ENCODE data around the gene USF3. TPM values are rescaled to one million over a fixed set of nuclear protein-coding genes. Genes with fewer than 3 reads are reported as not detected.

The USF3 gene
- polyA plus RNA-seq, 2 of the 4 experiments (the other 2 are of a cell fraction), result 1.9 to 11.3 TPM

DNA sequence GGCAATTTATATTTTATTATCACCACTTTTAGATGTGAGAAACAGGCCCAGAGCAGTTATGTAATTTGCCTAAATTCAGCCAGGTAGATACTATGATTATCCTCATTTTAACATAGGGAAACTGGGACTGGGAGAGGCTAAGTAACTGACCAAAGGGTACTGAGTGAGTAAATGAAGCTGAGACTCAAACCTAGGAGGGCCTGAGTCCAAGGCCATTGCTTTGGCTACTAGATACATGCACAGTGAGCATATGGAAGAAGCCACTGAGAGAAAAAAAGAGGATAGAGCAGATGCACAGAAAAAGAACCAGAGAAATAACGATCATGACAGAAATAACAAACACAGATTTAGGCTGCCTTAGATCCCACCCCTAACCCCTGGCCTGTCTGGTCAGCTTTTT is 33.6 kb downstream of the USF3 start:
- H3K9me3 ChIP-seq, result no peaks in the 10 kb centered on the region
- H3K27ac ChIP-seq, result no peak overlapping the region
- no peak overlapping the region for H3K4me3 ChIP-seq
- H3K4me2 ChIP-seq, result no peak overlapping the region; the same call in 2 of the 3 replicates
- no peak for FAIRE-seq
- no peak for DNase-seq (ENCODE audit: low read depth in 1 of 2, low spot score in 1 of 2)
- 88% methylated on average over 1 of the region's 1 CpG for WGBS (ENCODE audit: missing lambda C conversion rate)
- CTCF ChIA-PET, result no interaction called here
- no peak for ATAC-seq
- POLR2A ChIA-PET, result no interaction called here
- H3K4me1 ChIP-seq, result peaks cover 10% of the 10 kb centered on the region; the same call in 2 of the 3 replicates
- TF ChIP-seq POLR2AphosphoS2 (conservative IDR thresholded peaks at IDR 0.05; ENCODE audit: low read length) (no peak), FOSL2 (IDR thresholded peaks at IDR 0.05) (no peak), FOSL2 (CRISPR knock-in tag; IDR thresholded peaks at IDR 0.05) (no peak), EHF (CRISPR knock-in tag; IDR thresholded peaks at IDR 0.05) (no peak), ZFP36 (IDR thresholded peaks at IDR 0.05; ENCODE audit: borderline replicate concordance, partially characterized antibody) (no peak), BCL3 (IDR thresholded peaks at IDR 0.05) (no peak), CTCF (IDR thresholded peaks at IDR 0.05) (no peak), ZC3H11A (IDR thresholded peaks at IDR 0.05) (no peak), E2F6 (IDR thresholded peaks at IDR 0.05; ENCODE audit: borderline replicate concordance, low read depth) (no peak), CEBPB (IDR thresholded peaks at IDR 0.05) (no peak), KDM5A (IDR thresholded peaks at IDR 0.05) (no peak), FOXS1 (CRISPR knock-in tag; IDR thresholded peaks at IDR 0.05) (no peak), KDM1A (IDR thresholded peaks at IDR 0.05; ENCODE audit: low read depth) (no peak), RAD21 (conservative IDR thresholded peaks at IDR 0.05 in 1 of 2, IDR thresholded peaks at IDR 0.05 in 1 of 2) (no peak)

DNA sequence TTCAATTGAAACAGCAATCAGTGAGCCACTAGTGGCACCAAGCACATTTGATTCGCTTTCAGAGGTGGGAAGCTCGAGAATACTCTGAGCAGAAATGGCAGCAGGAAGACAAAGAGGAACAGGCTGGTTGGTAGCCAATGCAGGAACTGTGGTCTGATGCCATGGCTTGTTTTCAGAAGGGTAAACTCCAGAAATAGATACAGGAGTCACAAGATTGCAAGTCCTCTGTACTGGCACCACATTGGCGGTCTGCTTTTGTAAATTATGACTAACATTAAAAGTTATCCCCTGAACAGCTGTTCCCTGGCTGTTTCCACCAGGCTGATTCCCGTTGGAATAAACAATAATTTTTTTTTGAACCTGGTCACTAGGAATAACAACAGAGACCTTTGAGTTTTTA is 35.5 kb downstream of the USF3 start:
- no peak overlapping the region for H3K27ac ChIP-seq
- ChIA-PET CTCF (interaction anchor here (0.6 to 1.9 kb wide), 2 partner anchors 75 to 614 kb away, joined by 4 to 5 read pairs; no protein-coding TSS in a partner anchor), POLR2A (no interaction called here)
- no peak for DNase-seq (ENCODE audit: low read depth in 1 of 2, low spot score in 1 of 2)
- H3K4me1 ChIP-seq, result peaks cover 10% of the 10 kb centered on the region; the same call in 2 of the 3 replicates
- no peak for ATAC-seq
- H3K4me3 ChIP-seq, result no peak overlapping the region
- H3K9me3 ChIP-seq, result no peaks in the 10 kb centered on the region
- no peak for FAIRE-seq
- H3K4me2 ChIP-seq, result no peak overlapping the region
- WGBS (ENCODE audit: missing lambda C conversion rate), result 81% methylated on average over 4 of the region's 4 CpGs
- no peak for TF ChIP-seq JUN (IDR thresholded peaks at IDR 0.05)
- no peak for TF ChIP-seq FOSB (CRISPR knock-in tag; IDR thresholded peaks at IDR 0.05)
- no peak for TF ChIP-seq PHF8 (IDR thresholded peaks at IDR 0.05; ENCODE audit: borderline replicate concordance, low read depth)
- no peak for TF ChIP-seq BCL3 (IDR thresholded peaks at IDR 0.05)
- TF ChIP-seq ESRRA (IDR thresholded peaks at IDR 0.05; ENCODE audit: borderline replicate concordance, low read length), result no peak
- no peak for TF ChIP-seq ZC3H11A (IDR thresholded peaks at IDR 0.05)
- TF ChIP-seq CTCF (IDR thresholded peaks at IDR 0.05), result no peak
- no peak for TF ChIP-seq HEYL (CRISPR knock-in tag; IDR thresholded peaks at IDR 0.05)
- TF ChIP-seq, protein P1, sequence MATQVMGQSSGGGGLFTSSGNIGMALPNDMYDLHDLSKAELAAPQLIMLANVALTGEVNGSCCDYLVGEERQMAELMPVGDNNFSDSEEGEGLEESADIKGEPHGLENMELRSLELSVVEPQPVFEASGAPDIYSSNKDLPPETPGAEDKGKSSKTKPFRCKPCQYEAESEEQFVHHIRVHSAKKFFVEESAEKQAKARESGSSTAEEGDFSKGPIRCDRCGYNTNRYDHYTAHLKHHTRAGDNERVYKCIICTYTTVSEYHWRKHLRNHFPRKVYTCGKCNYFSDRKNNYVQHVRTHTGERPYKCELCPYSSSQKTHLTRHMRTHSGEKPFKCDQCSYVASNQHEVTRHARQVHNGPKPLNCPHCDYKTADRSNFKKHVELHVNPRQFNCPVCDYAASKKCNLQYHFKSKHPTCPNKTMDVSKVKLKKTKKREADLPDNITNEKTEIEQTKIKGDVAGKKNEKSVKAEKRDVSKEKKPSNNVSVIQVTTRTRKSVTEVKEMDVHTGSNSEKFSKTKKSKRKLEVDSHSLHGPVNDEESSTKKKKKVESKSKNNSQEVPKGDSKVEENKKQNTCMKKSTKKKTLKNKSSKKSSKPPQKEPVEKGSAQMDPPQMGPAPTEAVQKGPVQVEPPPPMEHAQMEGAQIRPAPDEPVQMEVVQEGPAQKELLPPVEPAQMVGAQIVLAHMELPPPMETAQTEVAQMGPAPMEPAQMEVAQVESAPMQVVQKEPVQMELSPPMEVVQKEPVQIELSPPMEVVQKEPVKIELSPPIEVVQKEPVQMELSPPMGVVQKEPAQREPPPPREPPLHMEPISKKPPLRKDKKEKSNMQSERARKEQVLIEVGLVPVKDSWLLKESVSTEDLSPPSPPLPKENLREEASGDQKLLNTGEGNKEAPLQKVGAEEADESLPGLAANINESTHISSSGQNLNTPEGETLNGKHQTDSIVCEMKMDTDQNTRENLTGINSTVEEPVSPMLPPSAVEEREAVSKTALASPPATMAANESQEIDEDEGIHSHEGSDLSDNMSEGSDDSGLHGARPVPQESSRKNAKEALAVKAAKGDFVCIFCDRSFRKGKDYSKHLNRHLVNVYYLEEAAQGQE (IDR thresholded peaks at IDR 0.05), result no peak
- no peak for TF ChIP-seq CHD4 (IDR thresholded peaks at IDR 0.05; ENCODE audit: borderline replicate concordance)
- no peak for TF ChIP-seq POLR2AphosphoS2 (conservative IDR thresholded peaks at IDR 0.05; ENCODE audit: low read length)
